GM18870 (cell line): ENCODE data around the gene TTPAL.

Source experiments
- ATAC-seq: cut with Tn5 transposase; IDR thresholded peaks from one replicate; pipeline ENCODE4 v1.9.1; 2021; ENCODE audit warnings: moderate library complexity; ENCODE audit not compliant: unreplicated experiment

Gene TTPAL

GRCh38 chr20:44532981-44533331, 57.3 kb downstream of the TTPAL start:
- no peak for ATAC-seq

- ATAC-seq = no peak
Measured at GRCh38 chr20:44533928-44534327, 58.3 kb downstream of the TTPAL start.

- no peak for ATAC-seq
Measured at GRCh38 chr20:44536175-44536574, 60.5 kb downstream of the TTPAL start.

- ATAC-seq = no peak
Measured at GRCh38 chr20:44537993-44538392, 62.3 kb downstream of the TTPAL start.

GRCh38 chr20:44540834-44541233, 65.2 kb downstream of the TTPAL start:
- ATAC-seq = no peak

GRCh38 chr20:44541992-44542391, 66.3 kb downstream of the TTPAL start:
- no peak for ATAC-seq

GRCh38 chr20:44542890-44543289, 67.2 kb downstream of the TTPAL start:
- no peak for ATAC-seq

- no peak for ATAC-seq
Measured at GRCh38 chr20:44543358-44543757, 67.7 kb downstream of the TTPAL start.
